Neural cell (in vitro differentiated cells): ENCODE data around the gene KLK13. TPM values are rescaled to one million over a fixed set of nuclear protein-coding genes. Genes with fewer than 3 reads are reported as not detected.

Source experiments
- H2AFZ ChIP-seq: fragments of 200-600, 300-800 bp; sonication (generic), shearing (Covaris generic); 2 replicates; pipeline ENCODE4 v1.6.0; 2014; ENCODE audit warnings: low read depth, mild to moderate bottlenecking, antibody characterized with exemption, low read length, moderate library complexity
- H3F3A ChIP-seq: fragments of 200-600 bp; shearing (Covaris generic); 2 replicates; pipeline ENCODE4 v1.6.1; 2016; ENCODE audit warnings: mild to moderate bottlenecking, moderate library complexity, mixed read lengths, antibody characterized with exemption, low read length; ENCODE audit not compliant: insufficient read depth, poor library complexity, severe bottlenecking
- H3K27ac ChIP-seq: fragments of 200-600, 300-800 bp; sonication (generic), shearing (Covaris generic); 2 replicates; pipeline ENCODE4 v1.5.1; 2014; ENCODE audit warnings: mild to moderate bottlenecking, low read length, moderate library complexity
- H3K27me3 ChIP-seq: fragments of 300-800, 200-600 bp; sonication (generic), shearing (Covaris generic); 2 replicates; pipeline ENCODE4 v1.6.0; 2014; ENCODE audit warnings: mild to moderate bottlenecking, low read depth, low read length, moderate library complexity; ENCODE audit not compliant: insufficient read depth
- H3K36me3 ChIP-seq: fragments of 300-800, 200-600 bp; sonication (generic), shearing (Covaris generic); 2 replicates; pipeline ENCODE4 v1.5.1; 2014; ENCODE audit warnings: mild to moderate bottlenecking, antibody characterized with exemption, low read length, moderate library complexity; ENCODE audit not compliant: insufficient read depth
- H3K4me2 ChIP-seq: fragments of 300-800, 200-600 bp; sonication (generic), shearing (Covaris generic); 2 replicates; pipeline ENCODE4 v1.6.0; 2014; ENCODE audit warnings: mild to moderate bottlenecking, low read length
- H3K4me3 ChIP-seq: fragments of 300-800, 200-600 bp; sonication (generic), shearing (Covaris generic); 2 replicates; pipeline ENCODE4 v1.5.1; 2014; ENCODE audit warnings: mild to moderate bottlenecking, low read length, moderate library complexity
- H3K79me2 ChIP-seq: fragments of 200-600 bp; shearing (Covaris generic); replicated peaks from 2 replicates; pipeline ENCODE4 v1.6.0; 2014; ENCODE audit warnings: mild to moderate bottlenecking, low read length, moderate library complexity; ENCODE audit not compliant: insufficient read depth
- H3K9ac ChIP-seq: fragments of 300-800, 200-600 bp; sonication (generic), shearing (Covaris generic); 2 replicates; pipeline ENCODE4 v1.6.1; 2016; ENCODE audit warnings: mild to moderate bottlenecking, low read length, mixed read lengths
- H3K9me2 ChIP-seq: fragments of 200-600 bp; shearing (Covaris generic); 2 replicates; pipeline ENCODE4 v1.6.1; 2016; ENCODE audit warnings: mild to moderate bottlenecking, low read length, mixed read lengths; ENCODE audit not compliant: insufficient read depth
- H3K9me3 ChIP-seq: fragments of 200-600, 300-800 bp; sonication (generic), shearing (Covaris generic); 2 replicates; pipeline ENCODE4 v1.6.1; 2016; ENCODE audit warnings: mild to moderate bottlenecking, mixed run types, low read length, moderate library complexity, mixed read lengths
- H4K20me1 ChIP-seq: fragments of 200-600 bp; shearing (Covaris generic); 2 replicates; pipeline ENCODE4 v1.6.1; 2016; ENCODE audit warnings: mild to moderate bottlenecking, mixed run types; ENCODE audit not compliant: insufficient read depth
- EP300 ChIP-seq: fragments of 450-650 bp; conservative IDR thresholded peaks from 2 replicates; pipeline ENCODE4 v1.6.1; 2014; ENCODE audit warnings: antibody characterized with exemption, mild to moderate bottlenecking, moderate library complexity; ENCODE audit not compliant: poor library complexity, severe bottlenecking
- EZH2 ChIP-seq: fragments of 200-600, 300-800 bp; shearing (Covaris generic), sonication (generic); IDR thresholded peaks from 2 replicates; pipeline ENCODE4 v1.6.1; 2014; ENCODE audit warnings: antibody characterized with exemption, low read length, borderline replicate concordance, mild to moderate bottlenecking; ENCODE audit not compliant: insufficient read depth, poor library complexity, severe bottlenecking
- MXI1 ChIP-seq: fragments of 450-650 bp; conservative IDR thresholded peaks from 2 replicates; pipeline ENCODE4 v1.6.1; 2014; ENCODE audit warnings: antibody characterized with exemption, mild to moderate bottlenecking; ENCODE audit not compliant: poor library complexity, severe bottlenecking
- POLR2AphosphoS5 ChIP-seq: IDR thresholded peaks from 2 replicates; pipeline ENCODE4 v1.6.1; 2012
- RAD21 ChIP-seq: fragments of 450-650 bp; conservative IDR thresholded peaks from 2 replicates; pipeline ENCODE4 v1.6.1; 2014; ENCODE audit warnings: antibody characterized with exemption, mild to moderate bottlenecking, moderate library complexity
- SMC3 ChIP-seq: fragments of 450-650 bp; conservative IDR thresholded peaks from 2 replicates; pipeline ENCODE4 v1.6.1; 2014; ENCODE audit warnings: antibody characterized with exemption, mild to moderate bottlenecking, moderate library complexity; ENCODE audit not compliant: poor library complexity
- TAF1 ChIP-seq: IDR thresholded peaks from 2 replicates; pipeline ENCODE4 v1.6.1; 2012; ENCODE audit warnings: low read depth
- polyA plus RNA-seq: library from polyadenylated mRNA; depleted of rRNA; stranded (reverse); fragments of >200 nt; gene quantifications from 2 replicates; pipeline ENCODE4 v1.2.3, GENCODE V29; 2014
- TF ChIP-seq, protein P1 (sequence below): fragments of 450-650 bp; IDR thresholded peaks from 2 replicates; pipeline ENCODE4 v1.5.1; 2014; ENCODE audit warnings: antibody characterized with exemption, mild to moderate bottlenecking, moderate library complexity; ENCODE audit not compliant: poor library complexity, severe bottlenecking
- TF ChIP-seq, protein P2 (sequence below): IDR thresholded peaks from 2 replicates; pipeline ENCODE4 v1.6.1; 2012; ENCODE audit warnings: borderline replicate concordance

Gene KLK13
- polyA plus RNA-seq, 1 donor from 2014 or later, result not detected

DNA sequence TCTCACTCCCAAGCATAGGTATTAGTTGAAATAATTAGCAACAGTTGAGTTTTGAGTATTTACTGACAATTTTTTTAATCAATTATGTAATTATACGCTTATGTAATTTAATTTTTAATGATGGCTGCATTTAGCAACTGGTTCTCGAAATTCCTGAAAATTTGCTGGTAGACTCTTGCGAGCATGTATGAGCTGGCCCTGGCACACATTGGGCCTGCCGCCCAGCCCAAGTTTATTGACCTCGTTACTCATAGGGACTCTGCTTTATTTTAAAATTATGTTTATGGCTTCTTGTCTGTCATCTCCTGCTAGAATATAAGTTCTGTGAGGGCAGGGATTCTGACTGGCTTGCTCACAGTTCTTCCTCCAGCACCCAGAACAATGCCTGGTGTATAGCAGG is 11.1 kb upstream of the KLK13 start:
- H3F3A ChIP-seq, result no peaks in the 10 kb centered on the region
- no peaks in the 10 kb centered on the region for H3K36me3 ChIP-seq
- no peak overlapping the region for H3K27ac ChIP-seq
- TF ChIP-seq POLR2AphosphoS5, result no peak
- TF ChIP-seq, protein P1, sequence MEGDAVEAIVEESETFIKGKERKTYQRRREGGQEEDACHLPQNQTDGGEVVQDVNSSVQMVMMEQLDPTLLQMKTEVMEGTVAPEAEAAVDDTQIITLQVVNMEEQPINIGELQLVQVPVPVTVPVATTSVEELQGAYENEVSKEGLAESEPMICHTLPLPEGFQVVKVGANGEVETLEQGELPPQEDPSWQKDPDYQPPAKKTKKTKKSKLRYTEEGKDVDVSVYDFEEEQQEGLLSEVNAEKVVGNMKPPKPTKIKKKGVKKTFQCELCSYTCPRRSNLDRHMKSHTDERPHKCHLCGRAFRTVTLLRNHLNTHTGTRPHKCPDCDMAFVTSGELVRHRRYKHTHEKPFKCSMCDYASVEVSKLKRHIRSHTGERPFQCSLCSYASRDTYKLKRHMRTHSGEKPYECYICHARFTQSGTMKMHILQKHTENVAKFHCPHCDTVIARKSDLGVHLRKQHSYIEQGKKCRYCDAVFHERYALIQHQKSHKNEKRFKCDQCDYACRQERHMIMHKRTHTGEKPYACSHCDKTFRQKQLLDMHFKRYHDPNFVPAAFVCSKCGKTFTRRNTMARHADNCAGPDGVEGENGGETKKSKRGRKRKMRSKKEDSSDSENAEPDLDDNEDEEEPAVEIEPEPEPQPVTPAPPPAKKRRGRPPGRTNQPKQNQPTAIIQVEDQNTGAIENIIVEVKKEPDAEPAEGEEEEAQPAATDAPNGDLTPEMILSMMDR, result no peak
- TF ChIP-seq MXI1, result no peak
- TF ChIP-seq TAF1, result no peak
- TF ChIP-seq EP300, result no peak
- no peak for TF ChIP-seq RAD21
- TF ChIP-seq, protein P2, sequence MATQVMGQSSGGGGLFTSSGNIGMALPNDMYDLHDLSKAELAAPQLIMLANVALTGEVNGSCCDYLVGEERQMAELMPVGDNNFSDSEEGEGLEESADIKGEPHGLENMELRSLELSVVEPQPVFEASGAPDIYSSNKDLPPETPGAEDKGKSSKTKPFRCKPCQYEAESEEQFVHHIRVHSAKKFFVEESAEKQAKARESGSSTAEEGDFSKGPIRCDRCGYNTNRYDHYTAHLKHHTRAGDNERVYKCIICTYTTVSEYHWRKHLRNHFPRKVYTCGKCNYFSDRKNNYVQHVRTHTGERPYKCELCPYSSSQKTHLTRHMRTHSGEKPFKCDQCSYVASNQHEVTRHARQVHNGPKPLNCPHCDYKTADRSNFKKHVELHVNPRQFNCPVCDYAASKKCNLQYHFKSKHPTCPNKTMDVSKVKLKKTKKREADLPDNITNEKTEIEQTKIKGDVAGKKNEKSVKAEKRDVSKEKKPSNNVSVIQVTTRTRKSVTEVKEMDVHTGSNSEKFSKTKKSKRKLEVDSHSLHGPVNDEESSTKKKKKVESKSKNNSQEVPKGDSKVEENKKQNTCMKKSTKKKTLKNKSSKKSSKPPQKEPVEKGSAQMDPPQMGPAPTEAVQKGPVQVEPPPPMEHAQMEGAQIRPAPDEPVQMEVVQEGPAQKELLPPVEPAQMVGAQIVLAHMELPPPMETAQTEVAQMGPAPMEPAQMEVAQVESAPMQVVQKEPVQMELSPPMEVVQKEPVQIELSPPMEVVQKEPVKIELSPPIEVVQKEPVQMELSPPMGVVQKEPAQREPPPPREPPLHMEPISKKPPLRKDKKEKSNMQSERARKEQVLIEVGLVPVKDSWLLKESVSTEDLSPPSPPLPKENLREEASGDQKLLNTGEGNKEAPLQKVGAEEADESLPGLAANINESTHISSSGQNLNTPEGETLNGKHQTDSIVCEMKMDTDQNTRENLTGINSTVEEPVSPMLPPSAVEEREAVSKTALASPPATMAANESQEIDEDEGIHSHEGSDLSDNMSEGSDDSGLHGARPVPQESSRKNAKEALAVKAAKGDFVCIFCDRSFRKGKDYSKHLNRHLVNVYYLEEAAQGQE, result no peak
- TF ChIP-seq SMC3, result no peak
- no peak for TF ChIP-seq EZH2
- H4K20me1 ChIP-seq, result no peaks in the 10 kb centered on the region
- H3K4me3 ChIP-seq, result no peak overlapping the region
- H3K9ac ChIP-seq, result no peak overlapping the region
- no peaks in the 10 kb centered on the region for H3K79me2 ChIP-seq
- H2AFZ ChIP-seq, result no peak overlapping the region
- no peak overlapping the region for H3K4me2 ChIP-seq
- H3K27me3 ChIP-seq, result no peaks in the 10 kb centered on the region
- H3K9me3 ChIP-seq, result peaks cover 7% of the 10 kb centered on the region
- H3K9me2 ChIP-seq, result no peaks in the 10 kb centered on the region

DNA sequence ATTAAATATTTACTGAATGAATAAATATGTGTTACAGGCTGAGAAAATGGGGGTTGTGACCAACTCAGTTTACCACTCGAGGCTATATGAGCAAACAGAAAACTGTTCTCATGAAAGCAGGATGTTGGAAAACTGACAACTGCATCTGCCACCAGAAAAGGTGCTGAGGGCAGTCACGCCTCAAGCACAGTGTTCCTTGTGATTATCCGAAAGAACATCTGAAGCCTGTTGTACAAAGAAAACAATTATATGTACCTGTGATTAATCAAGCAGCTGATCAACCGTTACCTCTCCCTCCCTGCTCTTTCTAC is 6.2 kb upstream of the KLK13 start:
- Histone ChIP-seq H3K4me3 (no peak overlapping the region), H3K27me3 (peaks cover under 1% of the 10 kb centered on the region), H3K27ac (no peak overlapping the region), H3K9me3 (peaks cover 7% of the 10 kb centered on the region), H4K20me1 (no peaks in the 10 kb centered on the region), H3K4me2 (no peak overlapping the region), H3K79me2 (no peaks in the 10 kb centered on the region), H3K9me2 (no peaks in the 10 kb centered on the region), H2AFZ (no peak overlapping the region), H3F3A (no peaks in the 10 kb centered on the region), H3K36me3 (no peaks in the 10 kb centered on the region), H3K9ac (no peak overlapping the region)
- TF ChIP-seq, protein P2, result no peak
- no peak for TF ChIP-seq RAD21
- no peak for TF ChIP-seq POLR2AphosphoS5
- no peak for TF ChIP-seq MXI1
- no peak for TF ChIP-seq EP300
- TF ChIP-seq, protein P1, result no peak
- TF ChIP-seq TAF1, result no peak
- TF ChIP-seq EZH2, result no peak
- TF ChIP-seq SMC3, result no peak
